ENCODE results near the gene NRDC. TPM values are rescaled to one million over a fixed set of nuclear protein-coding genes. Genes with fewer than 3 reads are reported as not detected.
A peak's percentile ranks its signal among the peaks of the same experiment; 100 is the strongest.

Gene NRDC
- total RNA-seq, 1 donor, result 31.0 TPM

DNA sequence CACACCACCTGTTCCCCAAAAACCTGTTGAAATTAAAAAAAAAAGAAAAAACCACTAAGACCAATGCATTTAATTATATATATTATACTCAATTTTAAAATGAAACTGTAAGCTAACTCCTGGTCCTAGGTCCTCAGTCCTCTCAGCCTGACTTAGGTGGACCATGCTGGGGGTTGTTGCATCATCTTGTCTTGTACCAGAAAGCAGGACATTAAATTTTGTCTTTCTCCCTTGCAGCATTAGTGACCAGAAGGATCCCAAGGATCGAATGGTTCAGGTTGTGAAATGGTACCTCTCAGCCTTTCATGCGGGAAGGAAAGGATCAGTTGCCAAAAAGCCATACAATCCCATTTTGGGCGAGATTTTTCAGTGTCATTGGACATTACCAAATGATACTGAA, 97.6 kb downstream of the NRDC start:
- no peak for DNase-seq (ENCODE audit: low read depth in 2 of 3, low spot score in 2 of 3)

DNA sequence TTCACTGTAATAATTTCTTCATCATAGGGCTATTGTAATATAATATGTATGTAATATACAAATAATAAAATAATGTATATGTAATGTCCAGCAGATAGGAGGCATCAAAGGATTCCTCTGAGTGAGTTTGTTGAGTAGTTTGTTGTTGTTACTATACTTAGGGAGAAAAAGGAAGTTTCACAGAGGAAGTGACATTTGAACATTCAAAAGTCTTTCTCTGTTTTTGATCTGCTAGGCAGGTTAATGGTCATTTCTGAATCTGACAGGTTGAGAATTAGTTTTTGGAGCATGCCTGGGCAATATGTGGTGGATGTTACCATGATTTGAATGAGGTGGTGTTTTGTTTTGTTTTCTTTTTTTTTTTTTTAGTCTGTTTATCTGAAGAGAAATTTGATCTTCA, 102.1 kb downstream of the NRDC start:
- DNase-seq (ENCODE audit: low read depth in 2 of 3, low spot score in 2 of 3), result no peak

DNA sequence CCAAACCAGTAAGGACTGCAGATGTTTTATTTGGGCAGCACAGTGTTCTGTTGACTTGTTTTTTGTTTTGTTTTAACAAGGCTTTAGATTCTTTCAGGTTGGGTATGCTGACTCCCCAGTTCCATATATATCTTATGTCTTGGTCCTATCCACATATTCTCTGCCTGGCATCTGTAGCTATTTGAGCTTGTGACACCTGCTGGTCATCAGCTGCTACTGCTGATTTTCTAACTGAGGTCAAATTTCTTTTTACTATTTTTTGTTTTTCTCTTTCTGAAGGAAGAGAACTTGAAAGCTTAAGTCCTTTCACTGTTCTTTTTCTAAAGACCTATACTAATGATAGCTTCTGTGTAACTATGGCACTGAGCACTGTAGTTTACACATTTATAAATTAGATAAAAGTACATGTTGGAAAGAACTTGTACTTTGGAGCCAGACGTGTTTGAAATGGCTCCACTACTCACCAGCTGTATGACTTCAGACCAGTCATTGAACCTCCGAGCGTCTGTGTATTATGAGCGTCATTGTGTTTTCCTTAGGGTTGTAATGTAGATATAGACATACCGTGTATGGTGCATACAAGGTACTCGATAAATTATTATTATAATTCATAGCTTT, 109.4 kb downstream of the NRDC start:
- peak in 2 of 3 donors; percentile 48 to 74 for DNase-seq (ENCODE audit: low read depth in 2 of 3, low spot score in 2 of 3)

DNA sequence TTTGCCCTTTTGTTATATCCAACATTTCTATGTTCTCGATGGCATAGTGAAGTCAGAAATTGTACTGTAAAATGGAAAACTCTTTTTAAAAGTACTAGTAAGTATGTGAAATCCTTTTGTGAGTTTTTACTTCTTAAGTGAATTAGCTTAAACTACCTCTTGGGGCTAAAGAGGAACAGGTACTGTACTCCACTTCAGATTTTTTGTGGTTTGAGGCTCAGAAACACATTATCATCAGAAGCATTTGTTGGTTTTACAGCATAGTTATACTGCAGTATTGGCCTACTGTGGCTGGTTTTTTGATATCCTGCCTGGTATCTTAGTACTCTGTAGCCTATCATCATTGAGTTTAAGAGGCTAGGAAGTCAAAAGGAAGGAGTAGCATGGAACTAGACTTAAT, 117.2 kb downstream of the NRDC start:
- peak in 1 of 3 donors; percentile 46 for DNase-seq (ENCODE audit: low read depth in 2 of 3, low spot score in 2 of 3)

DNA sequence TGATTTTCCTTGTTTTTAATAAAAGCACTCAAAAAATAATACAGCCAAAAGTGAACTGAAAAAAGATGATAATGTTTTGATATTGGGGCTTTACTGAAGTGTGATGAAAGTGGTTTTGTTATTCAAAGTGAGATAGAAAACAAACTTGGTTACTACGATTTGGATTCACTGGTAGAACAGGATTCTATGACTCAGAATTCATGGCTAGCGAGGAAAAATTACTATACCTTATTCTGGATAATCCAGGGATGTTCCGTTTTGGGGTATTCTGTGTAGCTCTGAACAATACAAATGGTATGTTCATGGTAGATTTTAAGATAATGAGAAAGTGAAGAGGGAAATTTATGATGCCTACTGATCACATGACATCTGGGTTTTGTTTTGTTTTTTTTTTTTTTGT, 117.7 kb downstream of the NRDC start:
- no peak for DNase-seq (ENCODE audit: low read depth in 2 of 3, low spot score in 2 of 3)

DNA sequence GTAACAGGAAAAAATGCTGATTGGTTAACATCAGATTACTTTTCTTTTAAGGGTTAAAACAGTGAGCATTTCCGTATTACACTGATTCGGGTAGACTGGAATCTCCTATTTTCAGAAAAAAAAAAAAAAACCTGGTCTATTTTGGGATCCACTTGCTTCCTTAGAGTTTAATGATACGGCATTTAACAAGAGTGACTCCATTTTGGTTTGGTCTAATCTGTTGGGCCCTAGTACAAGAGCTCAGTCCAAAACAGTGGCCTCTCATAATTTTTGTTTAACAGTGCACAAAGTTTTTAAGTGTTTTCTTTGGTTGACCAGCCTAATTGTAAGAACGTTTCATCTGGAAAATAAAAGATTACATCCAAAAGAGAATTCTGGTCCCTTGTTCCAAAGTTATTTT, 120.2 kb downstream of the NRDC start:
- DNase-seq (ENCODE audit: low read depth in 2 of 3, low spot score in 2 of 3), result no peak

DNA sequence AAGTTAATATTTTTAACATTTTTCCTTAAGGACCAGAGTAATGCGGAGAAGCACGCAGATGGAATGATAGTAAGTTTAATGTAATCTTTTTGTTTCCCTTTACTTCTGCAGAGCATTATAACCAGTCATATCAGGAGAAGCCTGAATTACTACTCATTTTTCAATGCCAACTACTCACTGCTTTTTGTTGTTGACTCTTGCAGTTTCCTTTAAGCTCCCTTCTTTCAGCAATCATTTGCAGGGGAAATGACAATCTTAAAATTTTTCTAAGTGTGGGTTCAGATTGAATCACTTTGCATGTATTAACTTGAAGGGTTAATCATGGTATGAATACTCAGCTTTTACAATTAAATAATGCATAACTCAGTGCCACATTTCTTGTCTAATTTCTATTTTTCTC, 122.2 kb downstream of the NRDC start:
- no peak for DNase-seq (ENCODE audit: low read depth in 2 of 3, low spot score in 2 of 3)

DNA sequence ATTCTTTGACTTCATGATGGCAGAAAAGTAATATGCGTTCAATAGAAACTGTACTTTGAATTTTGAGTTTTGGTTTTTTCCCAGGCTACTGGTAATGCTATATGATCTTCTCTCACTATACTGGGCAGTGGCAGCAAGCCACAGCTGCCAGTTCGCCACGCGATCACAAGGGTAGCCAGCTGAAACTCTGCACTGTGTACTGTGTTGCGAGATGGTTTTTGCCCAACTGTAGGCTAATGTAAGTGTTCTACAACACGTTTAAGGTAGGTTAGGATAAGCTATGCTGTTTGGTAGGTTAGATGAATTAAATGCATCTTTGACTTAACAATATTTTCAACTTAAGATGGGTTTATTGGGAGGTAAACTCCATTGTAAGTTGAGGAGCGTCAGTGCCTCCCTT, 123.1 kb downstream of the NRDC start:
- no peak for DNase-seq (ENCODE audit: low read depth in 2 of 3, low spot score in 2 of 3)

DNA sequence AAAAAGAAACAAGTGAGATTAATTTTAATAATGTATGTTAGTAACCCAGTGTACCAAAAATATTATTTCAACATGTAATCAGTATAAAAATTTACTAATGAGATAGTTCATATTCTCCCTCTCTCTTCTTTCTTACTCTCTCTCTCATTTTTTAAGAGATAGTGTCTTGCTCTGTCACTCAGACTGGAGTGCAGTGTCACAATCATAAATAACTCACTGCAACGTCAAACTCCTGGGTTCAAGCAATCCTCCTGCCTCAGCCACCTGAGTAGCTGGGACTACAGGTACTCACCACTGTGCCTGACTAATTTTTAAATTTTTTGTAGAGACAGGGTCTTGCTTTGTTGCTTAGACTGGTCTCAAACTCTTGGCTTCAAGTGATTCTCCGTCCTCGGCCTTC, 123.9 kb downstream of the NRDC start:
- DNase-seq (ENCODE audit: low read depth in 2 of 3, low spot score in 2 of 3), result no peak

DNA sequence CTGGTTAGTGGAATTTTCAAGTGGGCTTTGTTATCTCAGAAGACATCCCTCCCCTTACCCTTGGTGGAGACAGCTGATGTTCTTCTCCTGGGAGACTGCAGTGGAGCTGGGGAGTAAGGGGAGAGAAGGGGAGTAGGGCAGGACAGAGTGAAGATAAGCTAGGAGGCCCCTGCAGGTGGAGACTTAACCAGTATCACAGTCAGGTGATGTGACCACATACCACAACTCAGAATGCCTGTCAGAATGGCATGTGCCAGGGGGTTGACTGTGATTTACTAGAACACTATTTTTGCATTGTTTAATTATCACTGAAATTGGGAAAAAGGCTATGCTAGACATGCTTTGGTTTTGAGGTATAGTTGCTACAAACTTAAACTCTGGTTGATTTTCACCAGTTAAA, 124.6 kb downstream of the NRDC start:
- DNase-seq (ENCODE audit: low read depth in 2 of 3, low spot score in 2 of 3), result no peak

DNA sequence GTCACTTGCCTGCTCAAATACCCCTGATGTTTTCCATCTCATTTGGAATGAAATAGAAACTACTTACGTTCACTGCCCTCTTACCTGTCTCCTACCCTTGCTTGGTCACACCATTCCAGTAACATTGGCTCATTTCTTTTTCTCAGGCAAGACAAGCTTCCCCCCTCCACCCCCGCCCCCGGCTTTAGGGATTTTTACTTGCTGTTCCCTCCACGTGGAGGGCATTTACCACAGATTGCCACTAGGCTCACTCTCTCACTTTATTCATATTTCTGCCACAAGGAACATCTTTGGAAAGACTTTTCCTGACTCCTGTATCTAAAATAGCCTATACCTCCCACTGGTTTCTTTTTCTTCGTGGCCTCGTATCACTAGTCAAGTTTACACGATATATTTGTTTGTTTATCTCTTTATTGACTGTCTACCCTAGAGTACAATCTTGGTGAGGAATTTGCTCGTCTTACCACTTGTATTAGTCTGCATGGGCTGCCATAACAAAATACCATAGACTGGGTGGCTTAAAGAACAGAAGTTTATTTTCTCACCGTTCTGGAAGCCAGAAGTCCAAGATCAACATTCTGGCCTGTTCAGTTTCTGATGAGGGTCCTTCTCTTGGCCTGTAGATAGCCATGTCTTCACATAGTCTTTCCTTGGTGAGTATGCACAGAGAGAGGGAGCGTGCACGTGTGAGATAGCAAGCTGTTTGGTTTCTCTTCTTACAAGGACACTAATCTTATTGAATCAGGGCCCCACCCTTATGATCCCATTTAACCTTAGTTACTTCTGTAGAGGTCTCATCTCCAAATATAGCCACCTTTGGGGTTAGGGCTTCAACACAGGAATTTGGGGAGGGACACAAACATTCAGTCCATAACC, 126.2 kb downstream of the NRDC start:
- no peak for DNase-seq (ENCODE audit: low read depth in 2 of 3, low spot score in 2 of 3)

DNA sequence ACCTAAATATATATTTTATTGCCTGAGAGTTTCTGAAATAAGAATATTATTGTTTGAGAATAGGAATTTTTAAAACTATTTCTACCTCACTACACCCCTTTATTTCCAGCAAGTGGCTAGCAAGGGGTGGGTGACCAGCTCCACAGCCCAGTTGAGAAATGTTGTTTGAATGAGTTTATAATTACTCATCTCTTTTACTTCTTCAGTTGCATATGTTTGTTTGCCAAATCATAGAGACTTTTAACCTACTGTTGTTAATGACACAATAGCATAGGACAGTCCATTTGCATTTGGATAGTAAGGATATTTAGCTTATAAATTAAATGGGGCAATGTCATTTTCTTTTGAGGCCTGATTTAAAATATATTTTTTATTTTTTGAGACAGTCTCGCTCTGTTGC, 127.8 kb downstream of the NRDC start:
- no peak for DNase-seq (ENCODE audit: low read depth in 2 of 3, low spot score in 2 of 3)

DNA sequence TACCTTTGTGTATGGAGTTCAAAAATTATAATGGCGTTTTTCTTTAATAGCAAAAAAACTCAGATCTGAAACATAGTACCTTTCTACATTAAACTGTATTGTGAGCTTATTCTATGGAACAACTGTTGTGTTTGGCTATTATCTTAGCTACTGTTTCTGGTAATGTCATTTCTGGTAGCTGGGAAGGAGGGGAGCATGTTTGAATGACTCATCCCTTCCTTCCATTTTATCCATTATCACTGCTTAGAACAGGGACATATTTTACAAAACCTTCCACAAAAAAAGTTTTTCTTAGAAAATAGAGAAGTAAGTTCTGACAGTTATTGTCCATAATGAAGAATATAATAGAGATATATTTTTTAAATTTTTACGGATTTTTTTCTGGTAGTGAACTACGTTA, 128.3 kb downstream of the NRDC start:
- peak in 1 of 3 donors; percentile 13 for DNase-seq (ENCODE audit: low read depth in 2 of 3, low spot score in 2 of 3)

DNA sequence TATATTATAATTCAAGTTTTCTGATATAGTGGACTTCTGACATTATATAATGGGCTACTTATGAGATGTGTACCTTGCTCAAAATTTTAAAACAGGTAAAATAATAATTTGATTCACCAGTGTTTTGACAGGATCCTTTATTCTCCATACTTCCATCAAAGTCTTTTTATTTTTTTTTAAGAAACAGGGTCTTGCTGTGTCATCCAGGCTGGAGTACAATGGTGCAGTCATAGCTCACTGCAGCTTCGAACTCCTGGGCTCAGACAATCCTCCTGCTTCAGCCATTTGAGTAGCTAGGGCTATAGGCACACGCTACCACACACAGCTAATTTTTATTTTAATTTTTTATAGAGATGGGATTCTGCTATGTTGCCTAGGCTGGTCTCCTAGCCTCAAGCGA, 129.4 kb downstream of the NRDC start:
- DNase-seq (ENCODE audit: low read depth in 2 of 3, low spot score in 2 of 3), result no peak

DNA sequence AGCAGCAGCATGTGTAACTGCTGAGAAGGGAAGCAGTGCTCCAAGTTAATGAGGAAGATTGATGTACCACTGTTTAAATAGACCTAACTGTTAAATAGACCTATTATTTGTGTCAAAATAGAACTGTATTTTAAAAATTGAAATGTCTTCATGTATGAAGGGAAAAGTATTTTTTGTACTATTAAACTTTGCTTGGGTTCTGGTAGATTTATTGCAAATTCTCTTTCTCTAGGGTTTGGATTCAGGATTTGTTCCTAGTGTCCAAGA, 133.3 kb downstream of the NRDC start:
- no peak for DNase-seq (ENCODE audit: low read depth in 2 of 3, low spot score in 2 of 3)

DNA sequence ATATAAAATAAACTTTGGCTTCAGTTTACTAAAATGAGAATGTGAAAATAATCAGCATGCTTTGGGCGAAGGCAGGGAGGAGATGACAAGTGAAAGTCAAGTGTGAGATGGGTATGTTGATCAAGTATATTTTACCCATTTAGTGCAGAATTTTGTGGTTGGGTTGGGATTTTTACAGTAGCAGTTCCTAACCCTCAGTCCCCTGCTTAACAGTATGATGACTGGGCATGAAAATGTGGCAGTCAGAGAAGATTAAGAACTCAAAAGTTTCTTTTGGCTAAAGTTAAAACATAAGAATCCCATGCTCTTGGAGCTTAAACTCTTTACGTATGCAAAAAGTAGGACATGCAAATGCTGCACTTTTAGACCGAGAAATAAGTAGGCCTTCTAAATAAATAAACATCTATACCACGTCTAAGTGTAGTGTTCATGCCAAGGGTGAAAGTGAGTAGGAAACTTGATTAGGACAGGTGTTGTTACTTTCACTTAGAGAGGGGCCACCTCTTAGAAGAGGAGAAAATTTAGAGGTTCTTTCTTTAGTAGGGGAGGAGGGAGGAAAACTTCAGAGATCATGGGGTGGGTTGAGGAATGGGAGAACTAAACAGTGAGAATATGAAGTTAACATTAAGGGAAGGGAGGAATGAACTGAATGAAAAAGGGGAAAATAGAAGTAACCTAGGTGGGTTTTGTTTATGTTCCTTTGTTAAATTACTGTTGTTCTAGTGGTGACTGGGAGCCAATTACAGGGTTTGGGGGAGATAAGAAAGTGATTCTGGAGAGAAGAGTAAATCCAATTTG, 133.8 kb downstream of the NRDC start:
- no peak for DNase-seq (ENCODE audit: low read depth in 2 of 3, low spot score in 2 of 3)

DNA sequence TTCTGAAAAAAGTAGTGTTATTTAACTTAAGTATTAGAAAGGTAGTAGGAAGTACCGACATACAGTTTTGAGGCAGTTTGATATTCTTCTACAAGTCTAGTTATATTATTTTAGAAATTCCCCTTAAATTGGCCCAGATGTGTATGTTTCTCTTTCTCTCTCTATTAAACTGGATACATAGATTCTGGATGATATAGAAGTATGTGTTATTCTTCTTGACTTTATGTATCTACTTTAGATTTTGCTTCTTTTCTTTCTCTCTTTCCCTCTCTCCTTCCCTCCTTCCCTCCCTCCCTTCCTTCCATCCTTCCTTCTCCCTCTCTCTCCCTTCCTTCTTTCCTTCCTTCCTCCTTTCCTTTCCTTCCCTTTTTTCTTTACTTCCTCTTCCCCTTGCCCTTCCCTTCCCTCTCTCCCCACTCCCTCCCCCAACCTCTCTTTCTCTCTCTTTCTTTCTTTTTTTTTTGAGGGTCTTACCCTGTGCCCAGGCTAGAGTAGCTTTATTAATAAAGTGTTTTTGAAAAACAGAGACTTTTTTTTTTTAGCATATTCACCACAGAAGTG, 137.3 kb downstream of the NRDC start:
- no peak for DNase-seq (ENCODE audit: low read depth in 2 of 3, low spot score in 2 of 3)

DNA sequence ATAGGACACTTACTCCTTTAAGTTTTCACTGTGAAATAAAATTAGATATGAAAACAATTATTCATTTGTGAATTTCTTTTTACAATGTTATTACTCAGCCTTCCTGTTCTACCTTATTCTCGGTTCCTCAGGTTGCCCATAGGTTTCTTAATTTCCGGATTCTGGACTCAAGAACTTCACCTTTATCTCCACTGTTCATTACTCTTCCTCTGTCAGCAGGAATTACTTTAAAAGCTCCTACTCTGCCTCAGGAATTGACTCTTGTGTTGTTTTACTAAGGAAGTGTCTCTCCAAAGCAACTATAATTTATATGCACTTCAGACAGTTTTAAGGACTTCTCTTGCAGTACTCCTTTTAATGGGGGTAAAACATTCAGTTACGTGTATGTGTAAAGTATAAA, 137.9 kb downstream of the NRDC start:
- no peak for DNase-seq (ENCODE audit: low read depth in 2 of 3, low spot score in 2 of 3)

All from hematopoietic multipotent progenitor cell (in vitro differentiated cells).